ENCODE results near the gene DLX3. TPM values are rescaled to one million over a fixed set of nuclear protein-coding genes. Genes with fewer than 3 reads are reported as not detected.

DLX3 gene
- polyA plus RNA-seq, 3 donors = not detected

DNA sequence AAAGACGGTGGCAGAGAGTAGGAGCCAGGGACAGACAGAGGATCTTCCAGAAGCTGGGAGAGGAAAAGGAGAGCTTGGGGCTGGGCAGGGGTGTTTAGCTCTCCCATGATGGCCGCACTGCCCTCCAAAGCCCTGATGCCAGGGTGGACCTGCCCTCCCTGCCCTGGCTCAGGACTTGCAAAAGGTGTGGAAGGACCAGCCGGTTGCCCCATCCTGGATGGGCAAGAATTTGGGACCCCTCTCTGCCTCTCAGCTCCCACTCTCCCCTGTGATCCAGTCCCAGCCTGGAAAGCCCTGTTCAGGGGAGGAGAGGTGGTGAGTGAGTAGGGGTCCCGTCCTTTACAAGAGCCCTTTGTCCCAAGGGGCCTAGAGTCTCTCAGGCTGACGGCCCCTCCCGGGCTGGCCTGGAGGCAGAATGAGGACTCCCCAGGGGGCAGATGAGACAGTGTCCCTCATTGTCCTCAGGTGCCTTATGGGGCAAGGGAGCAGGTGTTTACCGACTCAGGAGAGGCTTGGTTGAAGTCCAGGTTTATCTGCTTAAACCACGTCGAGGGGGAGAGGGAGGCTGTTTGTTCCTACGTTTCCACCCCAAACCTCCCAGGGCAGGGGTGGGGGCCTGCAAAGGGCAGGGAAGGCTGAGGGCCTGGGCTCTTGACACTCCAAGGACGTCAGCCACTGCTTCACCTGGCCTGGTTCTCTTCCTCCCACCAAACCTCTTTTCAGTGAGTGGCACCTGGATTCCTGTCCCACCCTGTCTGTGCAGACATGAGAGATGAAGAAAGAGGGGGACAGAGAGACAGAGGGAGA lies 41.6 kb upstream of the DLX3 start:
- H2AFZ ChIP-seq (ENCODE audit: insufficient read depth, low read depth, low read length, poor library complexity, severe bottlenecking) = no peak overlapping the region
- no peaks in the 10 kb centered on the region for H3K36me3 ChIP-seq (replicated peaks in 1 of 2; ENCODE audit: control insufficient read depth in 1 of 2, insufficient read depth in 2 of 2, low read length in 2 of 2)
- no peak for DNase-seq
- H3K27me3 Mint-ChIP-seq (ENCODE audit: low read depth in 3 of 3) = peaks cover 4 to 11% (median 7%) of the 10 kb centered on the region in 3 donors
- no peak overlapping the region for H3K4me2 ChIP-seq (replicated peaks; ENCODE audit: extremely low read depth, low read length, poor library complexity, severe bottlenecking)
- H3K9ac ChIP-seq (ENCODE audit: insufficient read depth, low read length, poor library complexity, severe bottlenecking) = no peak overlapping the region
- H3K4me3 ChIP-seq (replicated peaks in 1 of 3; ENCODE audit: low read depth in 2 of 3, low read length in 3 of 3) = no peak overlapping the region
- H3K9me3 ChIP-seq (replicated peaks in 1 of 2; ENCODE audit: control insufficient read depth in 1 of 2, insufficient read depth in 1 of 2, low read length in 2 of 2) = no peaks in the 10 kb centered on the region
- WGBS (ENCODE audit: insufficient coverage) = 85% methylated on average over 5 of the region's 11 CpGs
- H3K4me3 Mint-ChIP-seq = no peak overlapping the region
- no peak overlapping the region for H3K27ac ChIP-seq (ENCODE audit: low read depth in 1 of 2, low read length in 2 of 2)
- intact Hi-C loops (cut with micrococcal nuclease) = no loop called here
- peak overlapping the region in 1 of 7 donors; percentile 48 for H3K27ac Mint-ChIP-seq
- H3K9me3 Mint-ChIP-seq = no peaks in the 10 kb centered on the region
- no peaks in the 10 kb centered on the region for H3K4me1 Mint-ChIP-seq
- no peaks in the 10 kb centered on the region for H3K27me3 ChIP-seq (ENCODE audit: control insufficient read depth in 2 of 2, insufficient read depth in 2 of 2, low read length in 2 of 2)
- no peaks in the 10 kb centered on the region for H4K20me1 ChIP-seq (ENCODE audit: insufficient read depth, low read length)
- H3K79me2 ChIP-seq (ENCODE audit: insufficient read depth, low read length) = no peaks in the 10 kb centered on the region
- TF ChIP-seq, protein P1, sequence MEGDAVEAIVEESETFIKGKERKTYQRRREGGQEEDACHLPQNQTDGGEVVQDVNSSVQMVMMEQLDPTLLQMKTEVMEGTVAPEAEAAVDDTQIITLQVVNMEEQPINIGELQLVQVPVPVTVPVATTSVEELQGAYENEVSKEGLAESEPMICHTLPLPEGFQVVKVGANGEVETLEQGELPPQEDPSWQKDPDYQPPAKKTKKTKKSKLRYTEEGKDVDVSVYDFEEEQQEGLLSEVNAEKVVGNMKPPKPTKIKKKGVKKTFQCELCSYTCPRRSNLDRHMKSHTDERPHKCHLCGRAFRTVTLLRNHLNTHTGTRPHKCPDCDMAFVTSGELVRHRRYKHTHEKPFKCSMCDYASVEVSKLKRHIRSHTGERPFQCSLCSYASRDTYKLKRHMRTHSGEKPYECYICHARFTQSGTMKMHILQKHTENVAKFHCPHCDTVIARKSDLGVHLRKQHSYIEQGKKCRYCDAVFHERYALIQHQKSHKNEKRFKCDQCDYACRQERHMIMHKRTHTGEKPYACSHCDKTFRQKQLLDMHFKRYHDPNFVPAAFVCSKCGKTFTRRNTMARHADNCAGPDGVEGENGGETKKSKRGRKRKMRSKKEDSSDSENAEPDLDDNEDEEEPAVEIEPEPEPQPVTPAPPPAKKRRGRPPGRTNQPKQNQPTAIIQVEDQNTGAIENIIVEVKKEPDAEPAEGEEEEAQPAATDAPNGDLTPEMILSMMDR (IDR thresholded peaks at IDR 0.05) = no peak
- H3K4me1 ChIP-seq (ENCODE audit: control insufficient read depth in 1 of 2, insufficient read depth in 2 of 2, low read length in 2 of 2) = no peaks in the 10 kb centered on the region
- no peaks in the 10 kb centered on the region for H3K36me3 Mint-ChIP-seq

GRCh38 chr17:50035945-50036344 lies 40.9 kb upstream of the DLX3 start:
- Mint-ChIP-seq H3K4me1 (no peaks in the 10 kb centered on the region), H3K9me3 (peaks cover 0 to 1% (median 0%) of the 10 kb centered on the region in 7 donors), H3K4me3 (no peak overlapping the region), H3K27ac (no peak overlapping the region), H3K36me3 (no peaks in the 10 kb centered on the region), H3K27me3 (ENCODE audit: low read depth in 3 of 3) (peaks cover 8 to 12% (median 9%) of the 10 kb centered on the region in 3 donors)
- H3K9ac ChIP-seq (ENCODE audit: insufficient read depth, low read length, poor library complexity, severe bottlenecking) = no peak overlapping the region
- no peaks in the 10 kb centered on the region for H3K4me1 ChIP-seq (ENCODE audit: control insufficient read depth in 1 of 2, insufficient read depth in 2 of 2, low read length in 2 of 2)
- no peaks in the 10 kb centered on the region for H4K20me1 ChIP-seq (ENCODE audit: insufficient read depth, low read length)
- no peaks in the 10 kb centered on the region for H3K36me3 ChIP-seq (replicated peaks in 1 of 2; ENCODE audit: control insufficient read depth in 1 of 2, insufficient read depth in 2 of 2, low read length in 2 of 2)
- intact Hi-C loops (cut with micrococcal nuclease) = no loop called here
- H3K9me3 ChIP-seq (replicated peaks in 1 of 2; ENCODE audit: control insufficient read depth in 1 of 2, insufficient read depth in 1 of 2, low read length in 2 of 2) = no peaks in the 10 kb centered on the region
- H3K79me2 ChIP-seq (ENCODE audit: insufficient read depth, low read length) = no peaks in the 10 kb centered on the region
- whole genome bisulfite sequencing (ENCODE audit: insufficient coverage) = 43% methylated on average over 1 of the region's 1 CpG
- H3K27me3 ChIP-seq (ENCODE audit: control insufficient read depth in 2 of 2, insufficient read depth in 2 of 2, low read length in 2 of 2) = no peaks in the 10 kb centered on the region
- TF ChIP-seq, protein P1 (IDR thresholded peaks at IDR 0.05) = no peak
- no peak overlapping the region for H3K27ac ChIP-seq (ENCODE audit: low read depth in 1 of 2, low read length in 2 of 2)
- DNase-seq = no peak
- H3K4me2 ChIP-seq (replicated peaks; ENCODE audit: extremely low read depth, low read length, poor library complexity, severe bottlenecking) = no peak overlapping the region
- H3K4me3 ChIP-seq (replicated peaks in 1 of 3; ENCODE audit: low read depth in 2 of 3, low read length in 3 of 3) = no peak overlapping the region
- H2AFZ ChIP-seq (ENCODE audit: insufficient read depth, low read depth, low read length, poor library complexity, severe bottlenecking) = no peak overlapping the region
